MCF 10A (cell line): ENCODE measurements around the gene MYCN. TPM values are rescaled to one million over a fixed set of nuclear protein-coding genes. Genes with fewer than 3 reads are reported as not detected.
"Not testable (repeated sequence)": the region's sequence is repeated elsewhere in the genome, so short reads cannot be mapped to it uniquely, and the experiment has no call there.

Experiments used
- BruUV-seq: library from RNA; stranded (reverse); fragments of 400-500 nt; replicated peaks from 2 replicates; lab custom pipeline; 2021; lab: Mats Ljungman, UMichigan
- CTCF ChIA-PET: fragments of 300-600 bp; sonication (Branson Sonifier 250); formaldehyde crosslinking; extraction: SDS; loops from one replicate; lab custom pipeline; 2021; ENCODE audit warnings: antibody characterized with exemption, inconsistent platforms; lab: Yijun Ruan, JAX
- POLR2A ChIA-PET: fragments of 300-600, 350-650 bp; sonication (Branson Sonifier 250); formaldehyde crosslinking; extraction: SDS; loops from one replicate; lab custom pipeline; 2020; ENCODE audit warnings: antibody characterized with exemption, inconsistent platforms; lab: Yijun Ruan, JAX
- DNase-seq: peaks from one replicate; pipeline ENCODE4 v3.0.0-alpha.2; 2018; ENCODE audit not compliant: unreplicated experiment
- H3K27ac Mint-ChIP-seq: one replicate; pipeline ENCODE4 v1.8.0; 2022; ENCODE audit warnings: mild to moderate bottlenecking, low read depth, mixed read lengths; ENCODE audit not compliant: unreplicated experiment
- H3K27me3 Mint-ChIP-seq: one replicate; pipeline ENCODE4 v1.8.0; 2022; ENCODE audit warnings: mixed read lengths; ENCODE audit not compliant: insufficient read depth, unreplicated experiment
- H3K36me3 Mint-ChIP-seq: one replicate; pipeline ENCODE4 v1.8.0; 2022; ENCODE audit warnings: mild to moderate bottlenecking, moderate library complexity, mixed read lengths; ENCODE audit not compliant: insufficient read depth, unreplicated experiment
- H3K4me1 Mint-ChIP-seq: one replicate; pipeline ENCODE4 v1.8.0; 2022; ENCODE audit warnings: mixed read lengths; ENCODE audit not compliant: insufficient read depth, unreplicated experiment
- H3K4me3 Mint-ChIP-seq: one replicate; pipeline ENCODE4 v1.8.0; 2022; ENCODE audit warnings: mild to moderate bottlenecking, moderate library complexity, mixed read lengths; ENCODE audit not compliant: unreplicated experiment
- H3K9me3 Mint-ChIP-seq: one replicate; pipeline ENCODE4 v1.8.0; 2022; ENCODE audit warnings: mixed read lengths; ENCODE audit not compliant: unreplicated experiment
- intact Hi-C: fragments of 100-400 bp; cut with micrococcal nuclease; formaldehyde crosslinking; loops from 2 replicates; pipeline ENCODE4 v1.14.1; 2022
- total RNA-seq: library from RNA; stranded (reverse); gene quantifications from 2 replicates; pipeline ENCODE4 v1.2.3, GENCODE V29; 2022
- TF ChIP-seq, protein P1 (sequence below): fragments of 200-600 bp; IDR thresholded peaks from one replicate; pipeline ENCODE4 v1.8.0; 2022; ENCODE audit warnings: antibody characterized with exemption, mild to moderate bottlenecking; ENCODE audit not compliant: unreplicated experiment

MYCN gene
- total RNA-seq, 1 experiment from 2014 or later: not detected

DNA sequence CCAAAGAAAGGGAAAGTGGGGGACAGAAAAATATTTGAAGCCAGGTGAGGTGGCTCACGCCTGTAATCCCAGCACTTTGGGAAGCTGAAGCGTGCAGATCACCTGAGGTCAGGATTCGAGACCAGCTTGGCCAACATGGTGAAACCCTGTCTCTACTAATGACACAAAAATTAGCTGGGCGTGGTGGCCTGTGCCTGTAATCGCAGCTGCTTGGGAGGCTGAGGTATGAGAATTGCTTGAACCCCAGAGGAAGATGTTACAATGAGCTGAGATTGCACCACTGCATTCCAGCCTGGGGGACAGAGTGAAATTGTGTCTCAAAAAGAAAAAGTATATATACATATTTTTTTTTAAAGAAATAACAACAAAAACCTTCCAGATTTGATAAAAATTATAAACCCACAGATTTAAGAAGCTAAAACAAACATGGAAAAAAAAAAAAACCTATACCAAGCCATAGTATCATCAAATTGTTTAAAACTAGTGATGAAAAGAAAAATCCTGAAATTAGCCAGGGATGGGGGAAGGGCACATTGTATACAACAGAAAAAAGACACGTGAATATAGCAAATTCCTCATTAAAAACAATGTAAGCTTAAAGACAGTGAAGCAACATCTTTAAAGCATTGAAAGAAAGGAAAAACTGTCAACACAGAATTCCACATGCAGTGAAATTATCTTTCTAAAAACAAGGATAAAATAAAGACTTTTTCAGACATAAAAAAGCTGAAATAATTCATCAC, 40.4 kb upstream of the MYCN start:
- POLR2A ChIA-PET: interaction anchor here (0.7 kb wide), 1 partner anchor 10 kb away, joined by 4 read pairs; no protein-coding TSS in a partner anchor
- TF ChIP-seq, protein P1, sequence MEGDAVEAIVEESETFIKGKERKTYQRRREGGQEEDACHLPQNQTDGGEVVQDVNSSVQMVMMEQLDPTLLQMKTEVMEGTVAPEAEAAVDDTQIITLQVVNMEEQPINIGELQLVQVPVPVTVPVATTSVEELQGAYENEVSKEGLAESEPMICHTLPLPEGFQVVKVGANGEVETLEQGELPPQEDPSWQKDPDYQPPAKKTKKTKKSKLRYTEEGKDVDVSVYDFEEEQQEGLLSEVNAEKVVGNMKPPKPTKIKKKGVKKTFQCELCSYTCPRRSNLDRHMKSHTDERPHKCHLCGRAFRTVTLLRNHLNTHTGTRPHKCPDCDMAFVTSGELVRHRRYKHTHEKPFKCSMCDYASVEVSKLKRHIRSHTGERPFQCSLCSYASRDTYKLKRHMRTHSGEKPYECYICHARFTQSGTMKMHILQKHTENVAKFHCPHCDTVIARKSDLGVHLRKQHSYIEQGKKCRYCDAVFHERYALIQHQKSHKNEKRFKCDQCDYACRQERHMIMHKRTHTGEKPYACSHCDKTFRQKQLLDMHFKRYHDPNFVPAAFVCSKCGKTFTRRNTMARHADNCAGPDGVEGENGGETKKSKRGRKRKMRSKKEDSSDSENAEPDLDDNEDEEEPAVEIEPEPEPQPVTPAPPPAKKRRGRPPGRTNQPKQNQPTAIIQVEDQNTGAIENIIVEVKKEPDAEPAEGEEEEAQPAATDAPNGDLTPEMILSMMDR: no peak
- Mint-ChIP-seq H3K4me1 (no peaks in the 10 kb centered on the region), H3K9me3 (peaks cover 8% of the 10 kb centered on the region), H3K36me3 (no peaks in the 10 kb centered on the region), H3K27me3 (peaks cover 1% of the 10 kb centered on the region), H3K27ac (no peak overlapping the region), H3K4me3 (no peak overlapping the region)
- CTCF ChIA-PET: interaction anchor here (1.1 to 1.2 kb wide), 2 partner anchors 9 to 40 kb away, joined by 3 to 4 read pairs; partner anchors contain the start of gene MYCN
- DNase-seq: no peak
- no TSS peak for BruUV-seq
- intact Hi-C loops: no loop called here

DNA sequence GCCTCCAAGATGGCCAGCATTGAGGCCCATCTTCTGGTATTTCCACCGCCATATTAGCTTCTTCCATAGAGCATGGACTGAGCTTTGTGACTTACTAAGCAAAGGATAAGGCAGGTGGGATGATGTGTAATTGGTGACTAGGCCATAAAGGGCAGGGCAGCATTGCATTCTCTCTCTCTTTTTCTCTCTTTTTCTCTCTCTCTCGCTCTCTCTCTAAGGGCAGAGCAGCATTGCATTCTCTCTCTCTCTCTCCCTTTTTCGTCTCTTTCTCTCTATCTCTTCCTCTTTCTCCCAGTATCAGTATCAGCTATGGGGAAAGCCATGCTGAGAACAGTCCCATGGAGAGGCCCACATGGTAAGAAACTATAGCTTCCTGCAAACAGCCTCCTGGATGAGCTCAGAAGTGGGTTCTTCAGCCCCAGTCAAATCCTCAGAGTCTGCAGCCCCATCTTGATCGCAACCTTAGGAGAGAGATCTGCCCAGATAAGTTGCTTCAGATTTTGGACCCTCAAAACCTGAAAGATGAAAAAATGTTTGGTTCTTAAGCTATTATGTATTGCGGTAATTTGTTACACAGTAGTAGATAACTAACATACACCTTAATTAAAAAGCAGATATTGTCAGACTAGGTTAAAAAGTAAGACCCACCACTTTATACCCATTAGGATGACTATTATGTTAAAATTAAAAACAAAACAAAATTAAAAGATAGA, 39.1 kb upstream of the MYCN start:
- H3K27me3 Mint-ChIP-seq: peaks cover 14% of the 10 kb centered on the region
- intact Hi-C loops: no loop called here
- DNase-seq: no peak
- POLR2A ChIA-PET: interaction anchor here (0.7 kb wide), 1 partner anchor 10 kb away, joined by 4 read pairs; no protein-coding TSS in a partner anchor
- H3K27ac Mint-ChIP-seq: no peak overlapping the region
- CTCF ChIA-PET: interaction anchor here (0.6 kb wide), 1 partner anchor 1267 kb away, joined by 3 read pairs; no protein-coding TSS in a partner anchor
- H3K4me1 Mint-ChIP-seq: no peaks in the 10 kb centered on the region
- H3K4me3 Mint-ChIP-seq: no peak overlapping the region
- no peaks in the 10 kb centered on the region for H3K36me3 Mint-ChIP-seq
- BruUV-seq: no TSS peak
- TF ChIP-seq, protein P1: no peak
- H3K9me3 Mint-ChIP-seq: peaks cover 8% of the 10 kb centered on the region

DNA sequence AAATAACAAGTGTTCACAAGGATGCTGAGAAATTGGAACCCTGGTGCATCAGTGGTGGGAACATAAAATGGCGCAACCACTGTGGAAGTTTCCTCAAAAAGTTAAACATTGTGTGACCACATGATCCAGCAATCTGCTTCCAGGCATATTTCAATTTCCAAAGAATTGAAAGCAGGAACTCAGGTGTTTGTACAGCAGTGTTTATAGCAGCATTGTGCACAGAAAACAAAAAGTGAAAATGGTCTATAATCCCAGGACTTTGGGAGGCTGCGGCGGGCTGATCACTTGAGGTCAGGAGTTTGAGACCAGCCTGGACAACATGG, 38.6 kb upstream of the MYCN start:
- no peak overlapping the region for H3K27ac Mint-ChIP-seq
- DNase-seq: no peak
- H3K36me3 Mint-ChIP-seq: no peaks in the 10 kb centered on the region
- H3K4me3 Mint-ChIP-seq: no peak overlapping the region
- H3K9me3 Mint-ChIP-seq: peaks cover 8% of the 10 kb centered on the region
- TF ChIP-seq, protein P1: no peak
- ChIA-PET POLR2A (interaction anchor here (0.7 kb wide), 1 partner anchor 9 kb away, joined by 4 read pairs; no protein-coding TSS in a partner anchor), CTCF (no interaction called here)
- intact Hi-C loops: no loop called here
- H3K4me1 Mint-ChIP-seq: no peaks in the 10 kb centered on the region
- H3K27me3 Mint-ChIP-seq: peaks cover 18% of the 10 kb centered on the region
- BruUV-seq: no TSS peak

DNA sequence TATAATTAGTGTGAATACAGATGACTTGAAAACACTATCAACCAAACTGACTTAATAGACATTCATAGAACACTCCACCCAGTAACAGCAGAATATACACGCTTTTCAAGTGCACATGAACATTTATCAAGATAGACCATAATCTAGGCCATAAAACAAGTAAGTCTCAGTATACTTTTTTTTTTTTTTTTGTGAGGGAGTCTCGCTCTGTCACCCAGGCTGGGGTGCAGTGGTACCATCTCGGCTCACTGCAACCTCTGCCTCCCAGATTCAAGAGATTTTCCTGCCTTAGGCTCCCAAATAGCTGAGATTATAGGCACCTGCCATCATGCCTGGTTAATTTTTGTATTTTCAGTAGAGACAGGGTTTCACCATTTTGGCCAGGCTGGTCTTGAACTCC, 36.4 kb upstream of the MYCN start:
- H3K36me3 Mint-ChIP-seq, H3K4me3 Mint-ChIP-seq, intact Hi-C loops, POLR2A ChIA-PET, BruUV-seq, H3K4me1 Mint-ChIP-seq, H3K27ac Mint-ChIP-seq, DNase-seq, H3K9me3 Mint-ChIP-seq: not testable (repeated sequence)
- H3K27me3 Mint-ChIP-seq: peaks cover 18% of the 10 kb centered on the region
- CTCF ChIA-PET: interaction anchor here (1.9 kb wide), 1 partner anchor 36 kb away, joined by 4 read pairs; no protein-coding TSS in a partner anchor
